Erythroblast (primary cell): ENCODE data around the gene PRUNE2.

Source experiments
- GATA1 ChIP-seq: IDR thresholded peaks from 2 replicates; pipeline ENCODE4 v1.6.1; 2011; ENCODE audit warnings: low read depth, mild to moderate bottlenecking, control low read depth, low read length, moderate library complexity
- POLR2A ChIP-seq: IDR thresholded peaks from 2 replicates; pipeline ENCODE4 v1.6.1; 2011; ENCODE audit warnings: mild to moderate bottlenecking, low read length

DNA sequence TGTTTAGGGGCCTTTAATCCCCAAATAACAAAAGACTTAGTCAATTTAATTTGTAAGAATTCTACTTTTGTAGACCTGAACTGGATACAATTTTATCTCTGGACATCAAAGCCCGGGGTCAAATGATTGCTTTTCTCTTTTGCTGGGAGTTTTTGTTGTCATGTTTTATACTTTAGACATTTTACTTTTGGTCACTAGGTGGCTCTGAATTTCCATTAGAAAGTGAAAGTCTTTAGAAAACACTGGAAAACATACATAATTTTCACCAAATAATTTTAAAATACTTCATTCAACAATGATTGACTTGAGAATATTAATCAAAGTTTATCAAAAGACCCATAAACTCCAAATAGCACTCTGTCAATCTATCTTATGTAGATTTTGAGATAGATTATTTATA lies 144.5 kb downstream of the PRUNE2 start:
- no peak for TF ChIP-seq POLR2A
- TF ChIP-seq GATA1, result no peak
